H7 (cell line): ENCODE measurements around the gene OSGEPL1. TPM values are rescaled to one million over a fixed set of nuclear protein-coding genes. Genes with fewer than 3 reads are reported as not detected.
"Not testable (repeated sequence)": the region's sequence is repeated elsewhere in the genome, so short reads cannot be mapped to it uniquely, and the experiment has no call there.

ENCODE experiments used
- DNase-seq: peaks from one replicate; pipeline ENCODE4 v3.0.0; 2012
- H3K27me3 ChIP-seq: 2 replicates; pipeline ENCODE4 v1.6.0; 2011; ENCODE audit warnings: mild to moderate bottlenecking, low read length; ENCODE audit not compliant: control insufficient read depth, insufficient read depth
- H3K36me3 ChIP-seq: replicated peaks from 2 replicates; pipeline ENCODE4 v1.5.1; 2011; ENCODE audit warnings: low read length; ENCODE audit not compliant: control insufficient read depth, insufficient read depth
- H3K4me3 ChIP-seq: 2 replicates; pipeline ENCODE4 v1.5.1; 2011; ENCODE audit warnings: low read depth, mild to moderate bottlenecking, control low read depth, low read length, moderate library complexity; ENCODE audit not compliant: insufficient read depth
- total RNA-seq: library from RNA; depleted of rRNA; stranded (reverse); fragments of >200 nt; shearing (Covaris generic); gene quantifications from 2 replicates; pipeline ENCODE4 v1.2.3, GENCODE V29; 2014

The OSGEPL1 gene
- total RNA-seq, 1 experiment from 2014 or later: 16.5 TPM

- Histone ChIP-seq H3K27me3 (no peaks in the 10 kb centered on the region), H3K4me3 (no peak overlapping the region), H3K36me3 (peaks cover 12% of the 10 kb centered on the region)
- no peak for DNase-seq
Measured at GRCh38 chr2:189770590-189771322, 8.2 kb upstream of the OSGEPL1 start.

DNA sequence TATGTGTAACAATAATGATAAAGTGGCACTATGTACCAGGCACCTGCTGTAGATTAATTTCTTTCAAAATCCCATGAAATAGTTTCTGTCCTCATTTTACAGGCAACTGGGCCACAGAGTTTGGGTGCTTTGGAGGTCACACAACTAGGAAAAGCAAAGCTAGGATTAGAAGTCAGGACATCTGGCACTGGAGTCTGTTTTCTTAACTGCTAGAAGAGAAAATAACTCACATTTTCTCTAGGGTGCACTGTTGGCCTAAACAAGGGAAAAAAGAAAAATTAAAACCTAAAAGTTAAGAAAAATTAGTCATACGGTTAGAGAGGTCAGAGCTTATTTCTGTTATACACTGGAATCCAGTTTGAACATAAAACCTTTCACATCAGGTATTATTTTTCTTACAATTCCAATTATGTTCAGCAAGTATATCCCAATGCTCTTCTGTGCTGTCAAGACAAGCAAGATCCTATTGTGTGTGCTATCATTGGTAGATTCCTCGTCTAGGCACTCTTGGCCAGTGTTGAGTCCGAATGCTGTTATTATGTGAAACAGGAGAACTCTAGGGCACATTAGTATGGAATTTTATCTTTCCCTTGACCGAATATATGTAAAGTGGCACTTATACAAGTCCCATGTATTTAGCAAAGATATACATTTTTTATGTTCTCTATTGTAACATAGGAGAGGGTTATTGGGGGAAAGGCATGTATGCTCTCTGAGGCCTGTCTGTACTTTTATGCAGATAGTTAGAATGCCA, 1.5 kb upstream of the OSGEPL1 start:
- no peak overlapping the region for H3K4me3 ChIP-seq
- no peaks in the 10 kb centered on the region; the same call in 1 of the 2 replicates for H3K36me3 ChIP-seq
- no peaks in the 10 kb centered on the region for H3K27me3 ChIP-seq
- no peak for DNase-seq

DNA sequence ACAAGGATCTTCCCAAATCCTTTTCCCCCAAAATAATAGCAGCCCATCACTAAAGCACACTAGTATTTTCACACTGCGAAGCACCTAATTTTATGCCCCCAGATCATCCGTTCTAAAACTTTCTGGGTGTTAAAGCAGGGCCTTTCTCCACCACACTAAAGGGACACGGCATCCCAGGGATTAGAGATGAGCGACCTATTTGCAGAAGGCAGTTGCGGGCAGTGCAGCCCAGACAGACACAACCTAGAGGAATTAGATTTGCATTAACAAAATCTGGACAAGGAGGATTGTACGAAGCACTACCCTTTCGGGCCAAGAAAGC, 402 bp downstream of the OSGEPL1 start:
- no peaks in the 10 kb centered on the region for H3K27me3 ChIP-seq
- no peaks in the 10 kb centered on the region; the same call in 1 of the 2 replicates for H3K36me3 ChIP-seq
- DNase-seq: no peak
- peak overlapping the region; percentile 87 for H3K4me3 ChIP-seq

GRCh38 chr2:189760154-189760553, 2.4 kb downstream of the OSGEPL1 start:
- DNase-seq, H3K4me3 ChIP-seq, H3K27me3 ChIP-seq, H3K36me3 ChIP-seq: not testable (repeated sequence)

DNA sequence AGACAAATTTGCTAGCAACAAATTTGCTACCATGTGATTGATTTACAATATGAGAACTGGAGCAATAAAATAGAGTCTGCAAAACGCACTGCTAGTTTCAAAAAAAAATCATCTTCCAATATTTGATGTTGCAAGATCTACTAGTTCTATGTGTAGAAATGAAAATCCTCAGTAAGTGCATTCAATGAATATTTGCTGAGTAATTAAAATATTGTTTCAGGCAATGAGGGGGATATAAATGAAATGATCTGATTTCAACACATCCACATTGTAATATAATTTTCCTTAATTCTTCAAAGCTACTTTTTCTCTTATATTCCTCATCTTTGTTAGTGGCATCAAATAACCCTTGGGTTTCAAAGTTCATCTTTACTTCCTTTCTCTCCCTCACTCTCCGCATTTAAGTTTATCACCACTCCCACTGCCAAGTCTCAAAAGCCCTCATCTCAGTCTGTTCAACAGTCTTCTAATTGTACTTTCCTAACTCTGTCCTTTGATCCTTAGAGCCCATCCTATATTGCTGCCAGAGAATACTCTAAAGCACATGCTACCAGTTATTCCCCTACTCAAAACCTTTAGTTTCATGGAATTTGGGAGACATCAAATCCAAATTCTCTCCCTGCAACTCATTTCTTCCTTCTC, 6.2 kb downstream of the OSGEPL1 start:
- Histone ChIP-seq H3K4me3 (no peak overlapping the region), H3K27me3 (no peaks in the 10 kb centered on the region), H3K36me3 (no peaks in the 10 kb centered on the region; the same call in 1 of the 2 replicates)
- no peak for DNase-seq

DNA sequence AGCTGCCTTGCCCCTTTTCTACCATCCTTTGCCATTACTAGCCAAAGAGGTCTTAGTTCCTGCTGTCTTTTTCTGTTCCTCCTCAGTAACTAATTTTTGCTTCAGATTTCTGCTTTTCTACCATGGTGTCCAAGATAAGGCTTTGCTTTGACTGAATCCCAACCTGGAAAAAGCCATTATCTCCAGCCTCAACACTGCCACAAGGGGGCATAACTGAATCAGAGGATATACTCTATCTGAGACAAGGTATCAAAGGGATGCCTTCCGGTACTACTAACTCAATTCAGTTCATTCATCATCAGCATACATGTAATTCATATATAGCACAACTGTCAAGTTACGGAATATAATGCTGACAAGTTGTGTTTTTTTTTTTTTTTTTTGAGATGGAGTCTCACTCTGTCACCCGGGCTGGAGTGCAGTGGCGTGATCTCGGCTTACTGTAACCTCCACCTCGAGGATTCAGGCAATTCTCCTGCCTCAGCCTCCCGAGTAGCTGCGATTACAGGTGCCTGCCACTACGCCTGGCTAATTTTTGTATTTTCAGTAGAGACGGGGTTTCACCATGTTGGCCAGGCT, 11.4 kb downstream of the OSGEPL1 start:
- no peak overlapping the region for H3K4me3 ChIP-seq
- peak; percentile 44 for DNase-seq
- no peaks in the 10 kb centered on the region for H3K27me3 ChIP-seq
- peaks cover 2% of the 10 kb centered on the region for H3K36me3 ChIP-seq

DNA sequence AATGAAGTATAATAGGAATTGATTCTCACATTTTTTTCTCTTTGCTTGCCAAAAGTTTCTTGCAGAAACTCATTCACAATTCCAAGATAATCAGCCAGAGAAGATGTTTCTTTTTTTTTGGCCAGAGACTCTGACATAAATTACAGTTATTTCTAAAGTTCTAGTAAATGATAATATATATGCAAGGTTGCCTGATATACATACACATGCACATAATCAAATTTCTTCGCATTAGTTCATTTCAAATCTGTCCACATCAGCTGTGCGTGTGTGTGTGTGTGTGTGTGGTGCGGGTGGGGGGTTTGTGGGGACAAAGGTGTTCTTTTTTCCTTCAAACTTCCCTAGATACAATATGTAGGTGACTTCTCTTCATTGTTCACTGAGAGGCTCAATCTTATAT, 33.2 kb downstream of the OSGEPL1 start:
- no peaks in the 10 kb centered on the region for H3K36me3 ChIP-seq
- H3K27me3 ChIP-seq: no peaks in the 10 kb centered on the region
- no peak overlapping the region for H3K4me3 ChIP-seq
- DNase-seq: no peak

GRCh38 chr2:189726849-189727248, 35.7 kb downstream of the OSGEPL1 start:
- DNase-seq: no peak
- no peak overlapping the region for H3K4me3 ChIP-seq
- H3K27me3 ChIP-seq: no peaks in the 10 kb centered on the region

DNA sequence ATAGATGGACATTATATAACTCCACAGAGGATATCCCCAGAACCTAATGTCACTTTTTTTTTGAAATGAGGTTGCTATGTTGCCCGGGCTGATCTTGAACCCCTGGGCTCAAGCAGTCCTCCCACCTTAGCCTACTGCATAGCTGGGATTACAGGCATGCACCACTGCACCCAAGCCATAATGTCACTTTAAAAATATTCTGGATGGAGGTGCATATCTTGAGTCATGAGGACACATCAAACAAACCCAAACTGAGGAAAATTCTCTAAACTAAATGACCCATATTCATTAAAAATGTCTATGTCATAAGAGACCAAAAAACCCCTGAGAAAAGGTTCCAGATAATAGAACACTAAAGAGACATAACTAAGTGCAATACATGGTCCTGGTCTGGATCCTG, 36.3 kb downstream of the OSGEPL1 start:
- no peak overlapping the region for H3K4me3 ChIP-seq
- H3K27me3 ChIP-seq: no peaks in the 10 kb centered on the region
- no peak for DNase-seq
- no peaks in the 10 kb centered on the region for H3K36me3 ChIP-seq

More at GRCh38 chr2:189726849-189727248, 35.7 kb downstream of the OSGEPL1 start:
- no peaks in the 10 kb centered on the region for H3K36me3 ChIP-seq

DNA sequence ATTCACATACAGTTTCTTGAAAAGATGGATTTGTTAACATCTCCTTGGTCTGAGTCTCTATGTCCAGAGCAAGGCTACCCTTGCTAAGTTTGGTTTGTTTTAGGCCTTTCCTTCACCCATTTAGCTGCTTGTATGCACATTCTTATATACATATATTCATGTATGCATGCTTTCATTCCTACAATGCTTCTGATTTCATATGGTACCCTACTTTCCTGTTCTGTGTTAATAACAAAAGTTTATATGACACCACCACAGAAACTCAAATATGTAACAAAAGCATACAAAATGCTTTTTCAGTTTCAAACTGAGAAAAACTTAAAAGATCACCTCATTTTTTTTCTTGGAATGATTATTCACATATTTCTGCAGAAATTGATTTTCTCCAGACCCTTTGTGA, 39.4 kb downstream of the OSGEPL1 start:
- no peak for DNase-seq
- H3K36me3 ChIP-seq: no peaks in the 10 kb centered on the region
- H3K27me3 ChIP-seq: no peaks in the 10 kb centered on the region
- H3K4me3 ChIP-seq: no peak overlapping the region

DNA sequence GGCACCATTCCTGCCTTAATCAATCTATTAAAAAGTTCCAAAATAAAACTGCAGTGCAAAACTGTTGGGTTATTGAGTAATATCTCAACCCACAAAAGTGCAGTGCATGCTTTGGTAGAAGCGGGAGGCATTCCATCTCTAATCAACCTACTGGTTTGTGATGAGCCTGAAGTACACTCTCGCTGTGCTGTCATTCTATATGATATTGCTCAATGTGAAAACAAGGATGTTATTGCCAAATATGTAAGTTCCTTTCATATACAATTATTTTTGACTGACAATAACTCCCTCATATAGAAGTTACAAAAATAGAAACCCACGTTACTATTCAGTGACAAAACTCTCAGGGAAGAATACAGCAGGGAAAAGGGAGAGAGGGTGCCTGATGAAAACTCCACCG, 43.0 kb downstream of the OSGEPL1 start:
- no peak for DNase-seq
- Histone ChIP-seq H3K36me3 (no peaks in the 10 kb centered on the region), H3K4me3 (no peak overlapping the region), H3K27me3 (no peaks in the 10 kb centered on the region)

DNA sequence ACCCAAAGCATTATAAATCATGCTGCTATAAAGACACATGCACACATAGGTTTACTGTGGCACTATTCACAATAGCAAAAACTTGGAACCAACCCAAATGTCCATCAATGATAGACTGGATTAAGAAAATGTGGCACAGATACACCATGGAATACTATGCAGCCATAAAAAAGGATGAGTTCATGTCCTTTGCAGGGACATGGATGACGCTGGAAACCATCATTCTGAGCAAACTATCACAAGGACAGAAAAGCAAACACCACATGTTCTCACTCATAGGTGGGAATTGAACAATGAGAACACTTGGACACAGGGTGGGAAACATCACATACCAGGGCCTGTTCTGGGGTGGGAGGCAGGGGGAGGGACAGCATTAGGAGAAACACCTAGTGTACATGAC, 45.0 kb downstream of the OSGEPL1 start:
- not testable (repeated sequence) for H3K27me3 ChIP-seq, H3K4me3 ChIP-seq, H3K36me3 ChIP-seq, DNase-seq

GRCh38 chr2:189709501-189710221, 52.9 kb downstream of the OSGEPL1 start:
- DNase-seq: peak; percentile 16
- Histone ChIP-seq H3K4me3 (no peak overlapping the region), H3K36me3 (no peaks in the 10 kb centered on the region), H3K27me3 (no peaks in the 10 kb centered on the region)

- no peaks in the 10 kb centered on the region for H3K36me3 ChIP-seq
- H3K27me3 ChIP-seq: no peaks in the 10 kb centered on the region
- DNase-seq: no peak
- no peak overlapping the region for H3K4me3 ChIP-seq
Measured at GRCh38 chr2:189702071-189702470, 60.5 kb downstream of the OSGEPL1 start.
